H1 (cell line): ENCODE results near the gene PDZRN3. TPM values are rescaled to one million over a fixed set of nuclear protein-coding genes. Genes with fewer than 3 reads are reported as not detected.

ENCODE experiments used
- ATF2 ChIP-seq: IDR thresholded peaks from 2 replicates; pipeline ENCODE4 v1.6.1; 2012; ENCODE audit warnings: low read length, inconsistent platforms
- CHD7 ChIP-seq: fragments of 300-600 bp; sonication (generic); IDR thresholded peaks from 2 replicates; pipeline ENCODE4 v1.7.1; 2012; ENCODE audit warnings: low read length, moderate library complexity, mild to moderate bottlenecking, inconsistent platforms; ENCODE audit not compliant: insufficient replicate concordance
- KDM5A ChIP-seq: fragments of 200-600 bp; IDR thresholded peaks from 2 replicates; pipeline ENCODE4 v1.7.1; 2012; ENCODE audit warnings: mild to moderate bottlenecking, low read length, inconsistent platforms, mixed read lengths
- polyA plus RNA-seq, 7 experiments: library from polyadenylated mRNA; depleted of rRNA in 3 of 7; stranded (reverse) in 5 of 7; unstranded in 2 of 7; fragments of >200 nt in 5 of 7; fragments of 200-250 nt in 2 of 7; gene quantifications; 1 replicate in 5 of 7; 2 replicates in 1 of 7; 4 replicates in 1 of 7; pipeline versions ENCODE4 v1.2.1 to v1.2.3, GENCODE V29; 2011 to 2013; ENCODE audit warnings: missing spikeins in 2 of 7, mixed read lengths in 2 of 7
- total RNA-seq: library from RNA; stranded (reverse); fragmentation: NEBNext Ultra II Directional; extraction: Animal tissue kit (Norgen Biotek cat#: 25700); gene quantifications from 2 replicates; pipeline ENCODE4 v1.2.1, GENCODE V29; 2021

PDZRN3 gene
- total and polyA plus RNA-seq, 2 of the 8 experiments (the other 6 are each of a cell fraction or from before 2014, with no cell fraction given) = 4.2 to 20.5 TPM

GRCh38 chr3:73552700-73553099, 72.0 kb downstream of the PDZRN3 start (continued):
- TF ChIP-seq CHD7 (no peak), KDM5A (no peak), ATF2 (no peak)
